ENCODE data around the gene SNF8. TPM values are rescaled to one million over a fixed set of nuclear protein-coding genes. Genes with fewer than 3 reads are reported as not detected.

The SNF8 gene
- total RNA-seq, 6 donors from 2014 or later = 76.5 to 110 (median 89.7) TPM

DNA sequence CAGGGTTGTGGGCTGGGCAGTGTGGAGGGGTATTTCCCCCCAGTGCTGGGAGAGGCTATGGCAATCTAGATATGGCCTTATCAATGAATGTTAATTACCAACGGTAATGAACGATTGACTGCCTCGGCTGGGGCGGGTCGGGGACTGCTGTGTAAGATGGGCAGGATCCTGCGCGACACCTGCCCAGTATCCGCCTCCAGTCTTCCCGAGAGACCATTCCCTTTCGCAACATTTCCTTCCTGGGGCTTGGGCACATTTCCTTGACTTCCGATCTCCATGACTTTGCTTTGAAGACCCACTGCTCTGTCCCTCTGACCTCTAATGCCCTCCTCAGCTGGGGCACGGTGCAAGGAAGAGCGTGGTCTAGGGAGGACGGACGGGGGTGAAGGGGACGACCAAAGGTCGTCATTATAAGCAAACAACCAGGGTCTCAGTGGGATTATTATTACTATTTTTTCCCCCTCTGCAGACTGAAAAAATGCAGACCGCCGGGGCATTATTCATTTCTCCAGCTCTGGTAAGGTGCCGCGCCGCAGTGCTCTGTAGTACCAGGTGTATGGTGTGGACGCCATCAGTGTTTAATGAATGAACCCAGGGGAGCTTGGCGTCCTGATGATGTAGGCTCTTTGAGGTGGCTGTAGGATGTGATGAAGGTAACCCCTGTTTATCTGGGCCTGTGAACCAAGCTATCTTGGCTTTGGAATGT, 51.5 kb downstream of the SNF8 start:
- H3K36me3 ChIP-seq = peaks cover 0 to 32% (median 21%) of the 10 kb centered on the region in 4 donors
- H3K9me3 ChIP-seq = no peaks in the 10 kb centered on the region
- WGBS, 2 donors = 2 to 3% methylated on average over 24 of the region's 24 CpGs
- H3K4me3 ChIP-seq = peak overlapping the region; percentile 81 to 87 (median 83)
- TF ChIP-seq POLR2AphosphoS5 (IDR thresholded peaks at IDR 0.05) (no peak), POLR2A (IDR thresholded peaks at IDR 0.05) (peak in 1 of 4 donors; percentile 3)
- H3K27ac ChIP-seq = peak overlapping the region; percentile 65 to 84 (median 74)
- H3K4me1 ChIP-seq = peaks cover 14 to 22% (median 17%) of the 10 kb centered on the region in 4 donors
- DNase-seq = no peak
- ATAC-seq (ENCODE audit: low FRiP score in 2 of 2) = no peak
- H3K27me3 ChIP-seq = no peaks in the 10 kb centered on the region

DNA sequence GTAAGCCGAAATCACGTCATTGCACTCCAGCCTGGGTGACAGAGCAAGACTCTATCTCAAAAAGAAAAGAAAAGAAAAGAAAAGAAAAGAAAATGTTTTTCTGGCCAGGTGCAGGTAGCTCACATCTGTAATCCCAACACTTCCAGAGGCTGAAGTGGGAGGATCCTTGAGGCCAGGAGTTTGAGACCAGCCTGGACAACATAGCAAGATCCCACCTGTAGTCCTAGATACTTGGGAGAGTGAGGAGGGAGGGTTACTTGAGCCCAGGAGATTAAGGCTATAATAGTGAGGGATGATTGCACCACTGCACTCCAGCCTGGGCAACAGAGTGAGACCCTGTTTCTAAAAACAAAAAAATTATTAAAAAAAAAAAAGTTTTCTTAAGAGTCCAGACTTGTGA, 54.6 kb downstream of the SNF8 start:
- Histone ChIP-seq H3K4me3 (no peak overlapping the region), H3K4me1 (peaks cover 15 to 23% (median 17%) of the 10 kb centered on the region in 4 donors), H3K27me3 (no peaks in the 10 kb centered on the region), H3K36me3 (peaks cover 0 to 5% (median 2%) of the 10 kb centered on the region in 4 donors), H3K9me3 (no peaks in the 10 kb centered on the region), H3K27ac (no peak overlapping the region)
- no peak for DNase-seq
- 92 to 94% methylated on average over 2 of the region's 2 CpGs for WGBS, 2 donors
- TF ChIP-seq, protein P1, sequence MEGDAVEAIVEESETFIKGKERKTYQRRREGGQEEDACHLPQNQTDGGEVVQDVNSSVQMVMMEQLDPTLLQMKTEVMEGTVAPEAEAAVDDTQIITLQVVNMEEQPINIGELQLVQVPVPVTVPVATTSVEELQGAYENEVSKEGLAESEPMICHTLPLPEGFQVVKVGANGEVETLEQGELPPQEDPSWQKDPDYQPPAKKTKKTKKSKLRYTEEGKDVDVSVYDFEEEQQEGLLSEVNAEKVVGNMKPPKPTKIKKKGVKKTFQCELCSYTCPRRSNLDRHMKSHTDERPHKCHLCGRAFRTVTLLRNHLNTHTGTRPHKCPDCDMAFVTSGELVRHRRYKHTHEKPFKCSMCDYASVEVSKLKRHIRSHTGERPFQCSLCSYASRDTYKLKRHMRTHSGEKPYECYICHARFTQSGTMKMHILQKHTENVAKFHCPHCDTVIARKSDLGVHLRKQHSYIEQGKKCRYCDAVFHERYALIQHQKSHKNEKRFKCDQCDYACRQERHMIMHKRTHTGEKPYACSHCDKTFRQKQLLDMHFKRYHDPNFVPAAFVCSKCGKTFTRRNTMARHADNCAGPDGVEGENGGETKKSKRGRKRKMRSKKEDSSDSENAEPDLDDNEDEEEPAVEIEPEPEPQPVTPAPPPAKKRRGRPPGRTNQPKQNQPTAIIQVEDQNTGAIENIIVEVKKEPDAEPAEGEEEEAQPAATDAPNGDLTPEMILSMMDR (IDR thresholded peaks at IDR 0.05) = no peak
- TF ChIP-seq EP300 (IDR thresholded peaks at IDR 0.05) (no peak), POLR2A (IDR thresholded peaks at IDR 0.05) (no peak), POLR2AphosphoS5 (IDR thresholded peaks at IDR 0.05) (no peak)
- no peak for ATAC-seq (ENCODE audit: low FRiP score in 2 of 2)

DNA sequence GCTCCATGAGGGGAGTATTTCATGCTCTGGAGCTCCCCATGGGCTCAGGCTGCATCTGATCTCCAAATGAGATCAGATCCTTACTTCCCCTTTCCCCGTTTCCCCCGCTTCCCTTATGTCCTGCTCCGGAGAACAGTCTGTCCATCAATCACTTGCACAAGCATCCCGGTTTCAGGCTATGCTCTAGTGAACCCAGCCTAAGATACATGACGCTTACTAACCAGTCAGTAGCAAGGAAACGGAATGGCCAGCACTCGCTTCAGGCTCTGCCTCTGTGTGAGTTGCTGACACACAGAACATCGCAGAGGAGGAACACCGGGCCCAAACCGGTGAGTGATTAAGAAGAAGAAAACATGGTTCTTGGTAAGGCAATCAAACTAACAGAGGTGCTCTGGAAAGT, 61.5 kb downstream of the SNF8 start:
- no peaks in the 10 kb centered on the region for H3K27me3 ChIP-seq
- no peak overlapping the region for H3K4me3 ChIP-seq
- H3K27ac ChIP-seq = no peak overlapping the region
- DNase-seq (no peak), ATAC-seq (ENCODE audit: low FRiP score in 2 of 2) (no peak)
- 56 to 62% methylated on average over 10 of the region's 10 CpGs for WGBS, 2 donors
- H3K4me1 ChIP-seq = peaks cover 3 to 13% (median 9%) of the 10 kb centered on the region in 4 donors
- no peaks in the 10 kb centered on the region for H3K36me3 ChIP-seq
- TF ChIP-seq, protein P1 (IDR thresholded peaks at IDR 0.05) = no peak
- TF ChIP-seq POLR2AphosphoS5 (IDR thresholded peaks at IDR 0.05) (no peak), EP300 (IDR thresholded peaks at IDR 0.05) (no peak)
- H3K9me3 ChIP-seq = no peaks in the 10 kb centered on the region

DNA sequence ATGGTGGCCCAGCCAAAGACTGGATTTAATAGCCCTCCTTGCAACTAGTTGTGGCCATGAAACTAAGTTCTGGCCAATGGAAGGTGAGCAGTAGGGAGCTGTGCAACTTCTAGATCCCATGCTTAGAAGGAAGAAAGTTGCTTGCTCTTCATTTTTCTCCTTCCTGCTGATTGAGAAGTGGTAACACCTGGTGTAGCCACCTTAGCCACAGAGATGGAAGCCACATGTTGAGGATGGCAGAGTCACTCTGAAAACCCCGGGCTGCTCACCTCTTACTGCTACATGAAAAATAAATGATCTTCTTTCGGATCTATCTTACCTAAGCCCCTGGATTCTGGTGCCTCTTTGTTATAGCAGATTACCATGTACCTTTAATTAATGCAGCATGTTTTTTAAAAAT, 62.4 kb downstream of the SNF8 start:
- Histone ChIP-seq H3K4me1 (peaks cover 6 to 13% (median 10%) of the 10 kb centered on the region in 4 donors), H3K4me3 (no peak overlapping the region), H3K36me3 (no peaks in the 10 kb centered on the region), H3K9me3 (no peaks in the 10 kb centered on the region), H3K27ac (no peak overlapping the region), H3K27me3 (no peaks in the 10 kb centered on the region)
- WGBS, 2 donors = 92 to 95% methylated on average over 2 of the region's 2 CpGs
- DNase-seq (no peak), ATAC-seq (ENCODE audit: low FRiP score in 2 of 2) (no peak)
- TF ChIP-seq EP300 (IDR thresholded peaks at IDR 0.05) (no peak), POLR2AphosphoS5 (IDR thresholded peaks at IDR 0.05) (no peak), POLR2A (IDR thresholded peaks at IDR 0.05) (no peak)
- TF ChIP-seq, protein P1 (IDR thresholded peaks at IDR 0.05) = no peak

Small RNA genes lying within 50 kb of the gene (small RNA-seq; reads per million reads assigned to genes)
- 0 reads per million in 4 donors for gene AC068531.1
- 0 reads per million in 4 donors for gene RF00263
- 0 reads per million in 4 donors for gene RF01210
- gene RNU1-42P = 0 reads per million in 4 donors

Other genes starting within 250 kb of the SNF8 start
- gene PRAC1, start 222.3 kb downstream of the SNF8 start, total RNA-seq = not detected
- gene PRAC2, start 221.7 kb downstream of the SNF8 start, total RNA-seq = not detected
- gene HOXB13, start 216.1 kb downstream of the SNF8 start, total RNA-seq = not detected
- 10 to 100 TPM in 1 of 6 donors, 1 to 10 TPM in 4, under 1 TPM in 1; 0.69 to 12.1 (median 1.5) TPM for gene TTLL6, start 127.6 kb downstream of the SNF8 start, total RNA-seq
- gene CALCOCO2, start 113.8 kb downstream of the SNF8 start, total RNA-seq = 100 to 1,000 TPM; 123 to 330 (median 180) TPM
- gene ATP5MC1, start 52.1 kb downstream of the SNF8 start, total RNA-seq = 10 to 100 TPM; 11.5 to 55.3 (median 43.6) TPM
- gene UBE2Z, start 36.4 kb downstream of the SNF8 start, total RNA-seq = 10 to 100 TPM; 38.6 to 79.6 (median 60.7) TPM
- not detected for gene GIP, start 23.8 kb upstream of the SNF8 start, total RNA-seq
- 1 to 10 TPM in 2 of 6 donors, not detected in 4; 1.3 to 1.4 TPM for gene IGF2BP1, start 52.5 kb upstream of the SNF8 start, total RNA-seq
- gene B4GALNT2, start 187.9 kb upstream of the SNF8 start, total RNA-seq = 1 to 10 TPM in 1 of 6 donors, under 1 TPM in 5; 0.11 to 1.0 (median 0.16) TPM

Data from upper lobe of left lung (tissue), 6 donors.